PFSK-1 (cell line): ENCODE data around the gene SUCLG1.

Experiments used
- REST ChIP-seq, 2 experiments: IDR thresholded peaks; 2 replicates each; pipeline versions ENCODE4 v1.6.1 to v1.8.0; 2011 to 2012; ENCODE audit warnings: low read depth in 2 of 2, low read length in 2 of 2, control low read depth in 1 of 2, inconsistent platforms in 1 of 2, mild to moderate bottlenecking in 1 of 2, moderate library complexity in 1 of 2; ENCODE audit not compliant: insufficient read depth in 1 of 2
- TAF1 ChIP-seq: IDR thresholded peaks from 2 replicates; pipeline ENCODE4 v1.6.1; 2012; ENCODE audit warnings: low read length, control low read depth, borderline replicate concordance; ENCODE audit not compliant: insufficient read depth

- no peak for TF ChIP-seq TAF1
- no peak for TF ChIP-seq REST (IDR thresholded peaks at IDR 0.05; ENCODE audit: insufficient read depth in 1 of 2, low read depth in 2 of 2, low read length in 2 of 2)
Measured at GRCh38 chr2:84456156-84456555, 2.9 kb downstream of the SUCLG1 start.
